ENCODE data around the gene ANXA6. TPM values are rescaled to one million over a fixed set of nuclear protein-coding genes. Genes with fewer than 3 reads are reported as not detected.

ANXA6 gene
- total RNA-seq, 2 experiments from 2014 or later, result 26.1 to 74.1 TPM

GRCh38 chr5:151060742-151061141 lies 96.8 kb downstream of the ANXA6 start:
- BruUV-seq (replicated peaks), result no TSS peak
- TF ChIP-seq EZH2phosphoT487 (IDR thresholded peaks at IDR 0.05; ENCODE audit: borderline replicate concordance, low read depth, low read length), result no peak
- no peak for TF ChIP-seq CTCF (conservative IDR thresholded peaks at IDR 0.05; ENCODE audit: low read length)
- Histone ChIP-seq H4K20me1 (ENCODE audit: insufficient read depth, low read length) (no peaks in the 10 kb centered on the region), H3K27ac (ENCODE audit: low read depth, low read length, poor library complexity, severe bottlenecking) (no peak overlapping the region), H3K36me3 (ENCODE audit: insufficient read depth, low read length) (peaks cover 73% of the 10 kb centered on the region), H2AFZ (ENCODE audit: low read length) (no peak overlapping the region), H3K4me3 (ENCODE audit: low read depth, low read length, poor library complexity, severe bottlenecking) (no peak overlapping the region), H3K9me3 (ENCODE audit: low read length) (no peaks in the 10 kb centered on the region), H3K4me2 (ENCODE audit: low read length) (peak overlapping the region; percentile 48; the same call in 1 of the 2 replicates), H3K4me1 (ENCODE audit: insufficient read depth, low read length, poor library complexity, severe bottlenecking) (peaks cover 24% of the 10 kb centered on the region), H3K9me2 (ENCODE audit: insufficient read depth, low read length) (no peaks in the 10 kb centered on the region), H3K79me2 (ENCODE audit: insufficient read depth, low read depth, low read length) (peaks cover 6% of the 10 kb centered on the region; the same call in 1 of the 2 replicates)
- no peak for DNase-seq (ENCODE audit: low spot score)
- ChIA-PET POLR2A (interaction anchor here (0.7 kb wide), 1 partner anchor 20 kb away, joined by 3 read pairs; no protein-coding TSS in a partner anchor), CTCF (ENCODE audit: unreplicated experiment) (interaction anchor here (1.0 to 1.4 kb wide), 3 partner anchors 9 to 30 kb away, joined by 3 to 4 read pairs (median 3); no protein-coding TSS in a partner anchor)
- intact Hi-C loops (cut with micrococcal nuclease; ENCODE audit: unreplicated experiment), result no loop called here

GRCh38 chr5:151058891-151059489 lies 98.6 kb downstream of the ANXA6 start:
- no TSS peak for BruUV-seq (replicated peaks)
- Histone ChIP-seq H2AFZ (ENCODE audit: low read length) (no peak overlapping the region), H3K4me1 (ENCODE audit: insufficient read depth, low read length, poor library complexity, severe bottlenecking) (peaks cover 24% of the 10 kb centered on the region), H3K9me3 (ENCODE audit: low read length) (no peaks in the 10 kb centered on the region), H3K36me3 (ENCODE audit: insufficient read depth, low read length) (peaks cover 79% of the 10 kb centered on the region), H4K20me1 (ENCODE audit: insufficient read depth, low read length) (no peaks in the 10 kb centered on the region), H3K9me2 (ENCODE audit: insufficient read depth, low read length) (no peaks in the 10 kb centered on the region), H3K27ac (ENCODE audit: low read depth, low read length, poor library complexity, severe bottlenecking) (no peak overlapping the region), H3K4me2 (ENCODE audit: low read length) (peak overlapping the region; percentile 29; the same call in 1 of the 2 replicates), H3K79me2 (ENCODE audit: insufficient read depth, low read depth, low read length) (no peaks in the 10 kb centered on the region), H3K4me3 (ENCODE audit: low read depth, low read length, poor library complexity, severe bottlenecking) (no peak overlapping the region)
- CTCF ChIA-PET (ENCODE audit: unreplicated experiment), result interaction anchor here (0.6 kb wide), 1 partner anchor 18 kb away, joined by 3 read pairs; no protein-coding TSS in a partner anchor
- DNase-seq (ENCODE audit: low spot score), result peak; percentile 34
- TF ChIP-seq CTCF (conservative IDR thresholded peaks at IDR 0.05; ENCODE audit: low read length), result peak; percentile 58
- TF ChIP-seq EZH2phosphoT487 (IDR thresholded peaks at IDR 0.05; ENCODE audit: borderline replicate concordance, low read depth, low read length), result no peak
- POLR2A ChIA-PET, result interaction anchor here (0.5 kb wide), 1 partner anchor 166 kb away, joined by 5 read pairs; no protein-coding TSS in a partner anchor
- intact Hi-C loops (cut with micrococcal nuclease; ENCODE audit: unreplicated experiment), result no loop called here

- no TSS peak for BruUV-seq (replicated peaks)
- Histone ChIP-seq H3K36me3 (ENCODE audit: insufficient read depth, low read length) (peaks cover 76% of the 10 kb centered on the region), H3K4me2 (ENCODE audit: low read length) (no peak overlapping the region), H3K9me3 (ENCODE audit: low read length) (no peaks in the 10 kb centered on the region), H3K9me2 (ENCODE audit: insufficient read depth, low read length) (no peaks in the 10 kb centered on the region), H4K20me1 (ENCODE audit: insufficient read depth, low read length) (no peaks in the 10 kb centered on the region), H3K4me1 (ENCODE audit: insufficient read depth, low read length, poor library complexity, severe bottlenecking) (peaks cover 23% of the 10 kb centered on the region), H3K4me3 (ENCODE audit: low read depth, low read length, poor library complexity, severe bottlenecking) (no peak overlapping the region), H3K79me2 (ENCODE audit: insufficient read depth, low read depth, low read length) (no peaks in the 10 kb centered on the region), H2AFZ (ENCODE audit: low read length) (no peak overlapping the region), H3K27ac (ENCODE audit: low read depth, low read length, poor library complexity, severe bottlenecking) (no peak overlapping the region)
- no peak for DNase-seq (ENCODE audit: low spot score)
- POLR2A ChIA-PET, result no interaction called here
- intact Hi-C loops (cut with micrococcal nuclease; ENCODE audit: unreplicated experiment), result no loop called here
- TF ChIP-seq CTCF (conservative IDR thresholded peaks at IDR 0.05; ENCODE audit: low read length), result no peak
- TF ChIP-seq EZH2phosphoT487 (IDR thresholded peaks at IDR 0.05; ENCODE audit: borderline replicate concordance, low read depth, low read length), result no peak
- CTCF ChIA-PET (ENCODE audit: unreplicated experiment), result interaction anchor here (1.3 kb wide), 1 partner anchor 57 kb away, joined by 4 read pairs; no protein-coding TSS in a partner anchor
Observed at GRCh38 chr5:151058301-151058700, 99.3 kb downstream of the ANXA6 start.

Measured in OCI-LY7 (cell line).